HG03025 (cell line): ENCODE measurements around the gene PRKD2.
"Not testable (repeated sequence)": the region's sequence is repeated elsewhere in the genome, so short reads cannot be mapped to it uniquely, and the experiment has no call there.

ENCODE experiments used
- ATAC-seq: cut with Tn5 transposase; IDR thresholded peaks from one replicate; pipeline ENCODE4 v1.9.1; 2021; ENCODE audit warnings: mild to moderate bottlenecking, moderate library complexity; ENCODE audit not compliant: unreplicated experiment, low FRiP score

PRKD2 gene

GRCh38 chr19:46717034-46717715, at the start of gene PRKD2:
PRKD2 (minus strand) TSS chr19:46717114; CDS start chr19:46716370, 744 bp downstream.
- ATAC-seq: peak; percentile 36

DNA sequence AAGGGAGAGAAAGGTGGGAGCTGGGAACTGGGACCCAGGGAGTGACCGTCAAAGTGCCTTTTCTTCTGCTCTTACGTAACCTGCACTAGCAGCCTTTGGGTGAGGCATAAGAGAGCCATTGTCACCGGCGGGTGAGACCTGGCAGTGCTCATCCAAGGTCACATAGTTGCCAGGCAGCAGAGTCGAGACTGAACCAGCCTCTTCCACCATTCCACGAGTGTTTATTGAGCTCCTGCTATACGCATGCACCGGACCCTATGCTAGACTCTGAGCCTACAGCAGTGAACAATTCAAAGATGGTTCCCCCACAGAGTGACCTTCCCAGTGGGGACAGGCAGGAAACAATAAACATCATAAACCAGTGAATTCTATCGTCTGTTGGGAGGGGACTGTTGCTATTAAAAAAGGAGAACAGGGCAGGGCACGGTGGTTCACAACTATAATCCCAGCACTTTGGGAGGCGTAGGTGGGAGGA, 47.9 kb upstream of the PRKD2 start:
- ATAC-seq: no peak

DNA sequence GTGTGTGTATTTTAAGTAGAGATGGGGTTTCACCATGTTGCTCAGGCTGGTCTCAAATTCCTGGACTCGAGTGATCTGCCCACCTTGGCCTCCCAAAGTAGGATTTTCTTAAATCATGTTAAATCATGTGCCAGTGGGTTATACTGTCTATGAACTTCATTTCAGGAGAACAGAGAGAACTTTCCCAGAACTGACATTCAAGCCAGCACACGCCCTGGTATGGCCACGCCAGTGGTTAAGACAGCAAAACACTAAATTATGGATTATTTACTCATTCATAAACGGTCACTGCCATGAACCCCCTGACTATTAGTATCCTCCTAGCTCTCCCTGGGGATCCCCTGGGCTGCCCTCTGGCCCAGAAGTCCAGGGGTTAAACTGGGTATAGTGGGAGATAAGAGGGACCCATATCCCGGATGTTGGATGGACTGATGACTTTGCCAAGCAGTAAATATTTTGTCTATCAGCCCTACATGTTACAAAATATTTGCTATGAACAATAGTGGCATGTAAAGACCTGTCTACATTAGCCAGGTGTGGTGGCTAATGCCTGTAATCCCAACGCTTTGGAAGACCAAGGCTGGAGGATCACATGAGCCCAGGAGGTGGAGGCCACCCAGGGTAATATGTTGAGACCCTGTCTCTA, 45.5 kb upstream of the PRKD2 start:
- ATAC-seq: no peak

- ATAC-seq: no peak
These were observed 44.5 kb upstream of the PRKD2 start for GRCh38 chr19:46761418-46761831.

- ATAC-seq: not testable (repeated sequence)
These were observed 44.0 kb upstream of the PRKD2 start for GRCh38 chr19:46760897-46761296.

DNA sequence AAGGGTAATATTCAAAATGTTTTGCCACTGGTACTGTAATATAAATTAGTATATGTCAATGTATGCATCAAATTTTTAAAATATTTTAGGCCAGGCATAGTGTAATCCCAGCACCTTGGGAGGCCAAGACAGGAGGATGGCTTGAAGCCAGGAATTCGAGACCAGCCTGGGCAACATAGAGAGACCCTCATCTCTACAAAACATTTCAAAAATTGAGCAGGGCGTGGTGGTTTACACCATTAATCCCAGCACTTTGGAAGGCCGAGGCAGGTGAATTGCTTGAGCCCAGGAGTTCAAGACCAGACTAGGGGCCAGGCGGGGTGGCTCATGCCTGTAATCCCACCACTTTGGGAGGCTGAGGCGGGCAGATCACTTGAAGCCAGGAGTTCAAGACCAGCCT, 43.4 kb upstream of the PRKD2 start:
- ATAC-seq: no peak

GRCh38 chr19:46759817-46760333, 43.0 kb upstream of the PRKD2 start:
- no peak for ATAC-seq

DNA sequence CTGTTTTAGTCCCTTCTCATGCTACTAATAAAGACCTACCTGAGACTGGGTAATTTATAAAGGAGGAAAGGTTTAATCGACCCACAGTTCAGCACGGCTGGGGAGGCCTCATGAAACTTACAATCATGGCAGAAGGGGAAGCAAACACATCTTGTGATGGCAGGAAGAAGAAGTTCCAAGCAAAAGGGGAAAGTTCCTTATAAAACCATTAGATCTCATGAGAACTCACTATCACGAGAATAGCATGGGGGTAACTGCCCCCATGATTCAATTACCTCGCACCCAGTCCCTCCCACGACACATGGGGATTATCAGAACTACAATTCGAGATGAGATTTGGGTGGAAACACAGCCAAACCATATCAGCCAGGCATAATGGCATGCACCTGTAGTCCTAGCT, 42.3 kb upstream of the PRKD2 start:
- no peak for ATAC-seq

DNA sequence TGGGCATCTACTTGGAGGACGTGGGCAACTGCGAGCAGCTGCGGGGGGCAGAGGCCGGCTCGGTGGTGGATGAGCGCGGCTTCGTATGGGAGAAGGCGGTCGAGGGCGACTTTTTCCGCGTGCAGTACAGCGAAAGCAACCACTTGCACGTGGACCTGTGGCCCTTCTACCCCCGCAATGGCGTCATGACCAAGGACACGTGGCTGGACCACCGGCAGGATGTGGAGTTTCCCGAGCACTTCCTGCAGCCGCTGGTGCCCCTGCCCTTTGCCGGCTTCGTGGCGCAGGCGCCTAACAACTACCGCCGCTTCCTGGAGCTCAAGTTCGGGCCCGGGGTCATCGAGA, 39.6 kb upstream of the PRKD2 start:
- ATAC-seq: no peak

GRCh38 chr19:46755853-46756543, 39.1 kb upstream of the PRKD2 start:
- no peak for ATAC-seq

- no peak for ATAC-seq
These were observed 38.4 kb upstream of the PRKD2 start for GRCh38 chr19:46755077-46755852.

GRCh38 chr19:46753420-46754155, 36.7 kb upstream of the PRKD2 start:
- no peak for ATAC-seq

DNA sequence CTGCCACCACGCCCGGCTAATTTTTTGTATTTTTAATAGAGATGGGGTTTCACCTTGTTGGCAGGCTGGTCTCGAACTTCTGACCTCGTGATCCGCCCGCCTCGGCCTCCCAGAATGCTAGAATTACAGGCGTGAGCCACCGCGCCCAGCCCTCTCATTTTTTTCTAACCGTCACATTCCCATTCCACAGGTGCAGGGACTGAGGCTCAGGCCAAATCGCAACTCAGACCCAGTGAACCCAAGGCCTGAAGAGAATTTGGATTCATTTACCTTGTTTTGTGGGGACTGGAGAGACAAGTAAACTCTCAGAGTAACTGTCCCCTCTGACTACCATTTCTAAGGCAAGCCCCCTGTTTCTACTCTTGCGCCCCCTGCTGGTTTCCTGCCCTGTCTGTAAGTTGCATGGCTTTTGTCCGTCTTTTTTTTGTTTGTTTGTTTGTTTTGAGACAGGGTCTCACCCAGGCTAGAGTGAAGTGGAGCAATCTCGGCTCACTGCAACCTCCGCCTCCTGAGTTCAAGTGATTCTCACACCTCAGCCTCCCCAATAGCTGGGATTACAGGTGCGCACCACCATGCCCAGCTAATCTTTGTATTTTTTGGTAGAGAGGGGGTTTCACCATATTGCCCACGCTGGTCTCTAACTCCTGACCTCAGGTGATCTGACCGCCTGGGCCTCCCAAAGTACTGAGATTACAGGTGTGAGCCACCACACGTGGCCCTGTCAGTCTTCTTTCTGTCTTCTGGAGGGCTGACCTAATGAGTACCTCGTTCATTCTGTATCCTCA, 31.6 kb upstream of the PRKD2 start:
- ATAC-seq: no peak

DNA sequence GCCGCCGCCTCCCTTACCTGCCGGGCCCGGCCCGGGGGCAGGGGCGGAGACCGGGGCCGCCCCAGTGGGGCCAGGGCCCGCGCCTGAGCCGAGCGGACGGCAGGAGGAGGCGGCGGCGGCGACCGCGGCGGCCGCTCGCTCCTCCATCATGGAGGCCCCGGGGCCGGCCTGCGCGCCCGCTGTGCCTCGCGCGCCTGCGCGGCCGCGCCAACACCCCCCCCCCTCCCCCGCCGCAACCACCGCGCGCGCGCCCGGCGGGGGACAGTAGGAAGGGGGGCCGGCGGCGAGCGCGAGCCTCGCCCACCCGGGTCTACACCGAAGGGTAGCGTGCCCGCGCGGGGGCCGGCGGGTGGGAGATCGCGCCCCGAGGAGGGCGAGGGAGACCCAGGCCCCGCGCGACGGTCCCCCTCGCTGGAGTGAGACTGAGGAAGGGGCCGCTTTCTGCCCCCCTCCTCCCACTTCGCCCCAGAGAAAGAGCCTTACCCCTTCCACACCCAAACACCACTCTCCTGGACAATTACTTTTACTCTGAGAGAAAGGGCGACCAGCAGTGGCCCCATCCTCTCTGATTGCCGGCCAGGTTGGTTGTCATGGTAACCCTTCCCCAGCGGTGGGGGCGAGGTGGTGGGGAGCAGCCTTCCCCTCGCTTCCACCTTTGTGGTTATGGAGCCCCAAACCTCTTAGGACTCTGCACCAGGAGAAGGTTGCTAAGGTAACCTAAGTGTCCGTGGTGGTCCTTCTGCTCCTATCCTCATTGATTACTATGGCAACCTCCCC, 29.6 kb upstream of the PRKD2 start, which contains the start of gene STRN4:
Gene STRN4, minus strand, starts transcription at position 170 of the 777 bp plus-strand sequence. Its CDS starts 20 bp downstream, at position 150.
- no peak for ATAC-seq

GRCh38 chr19:46745521-46746280, 28.8 kb upstream of the PRKD2 start, which contains the start of gene FKRP:
FKRP (plus strand) TSS chr19:46746057; CDS start chr19:46755451, 9,394 bp downstream.
- ATAC-seq: no peak

DNA sequence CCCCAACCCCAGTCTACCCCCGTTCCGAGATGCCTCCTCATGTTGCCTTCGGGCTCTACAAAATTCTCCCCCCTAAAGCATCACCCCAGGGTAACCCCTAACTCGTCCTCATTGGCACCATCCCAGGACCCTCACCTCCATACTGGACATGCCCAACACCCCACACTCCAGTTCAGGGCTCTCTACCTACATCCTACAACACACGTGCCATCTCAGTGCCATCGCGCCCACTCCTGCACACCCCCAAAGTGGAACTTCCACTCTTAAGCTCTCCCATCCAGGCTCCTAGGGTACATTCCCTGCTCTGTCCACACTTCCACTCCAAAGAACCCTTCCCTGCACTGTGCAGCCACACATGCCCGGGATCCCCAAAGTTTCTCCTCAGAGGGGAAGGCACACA, 28.1 kb upstream of the PRKD2 start:
- ATAC-seq: no peak

- no peak for ATAC-seq
These were observed 27.2 kb upstream of the PRKD2 start for GRCh38 chr19:46744005-46744691.
